ENCODE measurements around the gene CNTNAP5.

DNA sequence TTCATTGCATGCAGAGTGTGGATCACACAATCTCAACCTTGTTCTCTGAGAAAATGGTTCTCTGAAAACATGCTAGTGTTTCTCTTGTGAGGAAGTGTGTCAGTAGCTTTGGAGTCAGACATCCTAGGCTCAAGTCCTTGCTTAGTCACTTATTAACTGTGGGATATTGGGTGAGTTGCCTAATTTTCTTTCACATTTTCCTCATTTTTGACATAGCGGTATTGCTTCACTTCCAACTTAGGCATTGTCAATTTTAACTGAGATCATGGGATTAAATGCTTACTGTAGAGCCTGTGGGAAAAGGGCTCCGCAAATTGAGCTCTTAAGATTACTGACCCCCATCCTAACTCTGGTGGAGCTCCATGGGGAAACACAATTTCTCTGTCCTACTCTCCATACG, 622.2 kb downstream of the CNTNAP5 start:
- TF ChIP-seq, protein P1, sequence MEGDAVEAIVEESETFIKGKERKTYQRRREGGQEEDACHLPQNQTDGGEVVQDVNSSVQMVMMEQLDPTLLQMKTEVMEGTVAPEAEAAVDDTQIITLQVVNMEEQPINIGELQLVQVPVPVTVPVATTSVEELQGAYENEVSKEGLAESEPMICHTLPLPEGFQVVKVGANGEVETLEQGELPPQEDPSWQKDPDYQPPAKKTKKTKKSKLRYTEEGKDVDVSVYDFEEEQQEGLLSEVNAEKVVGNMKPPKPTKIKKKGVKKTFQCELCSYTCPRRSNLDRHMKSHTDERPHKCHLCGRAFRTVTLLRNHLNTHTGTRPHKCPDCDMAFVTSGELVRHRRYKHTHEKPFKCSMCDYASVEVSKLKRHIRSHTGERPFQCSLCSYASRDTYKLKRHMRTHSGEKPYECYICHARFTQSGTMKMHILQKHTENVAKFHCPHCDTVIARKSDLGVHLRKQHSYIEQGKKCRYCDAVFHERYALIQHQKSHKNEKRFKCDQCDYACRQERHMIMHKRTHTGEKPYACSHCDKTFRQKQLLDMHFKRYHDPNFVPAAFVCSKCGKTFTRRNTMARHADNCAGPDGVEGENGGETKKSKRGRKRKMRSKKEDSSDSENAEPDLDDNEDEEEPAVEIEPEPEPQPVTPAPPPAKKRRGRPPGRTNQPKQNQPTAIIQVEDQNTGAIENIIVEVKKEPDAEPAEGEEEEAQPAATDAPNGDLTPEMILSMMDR (IDR thresholded peaks at IDR 0.05) = no peak
- no peak for TF ChIP-seq POLR2AphosphoS5 (IDR thresholded peaks at IDR 0.05)
